CD14-positive monocyte (primary cell): ENCODE results near the gene AFDN. TPM values are rescaled to one million over a fixed set of nuclear protein-coding genes. Genes with fewer than 3 reads are reported as not detected.

Experiments used
- DNase-seq, 3 donors: peaks; one replicate each; pipeline ENCODE4 v3.0.0-alpha.2; 2011 to 2022
- H2AFZ ChIP-seq: 2 replicates; pipeline ENCODE4 v1.6.0; 2012; ENCODE audit warnings: mild to moderate bottlenecking, low read depth, low read length, inconsistent platforms; ENCODE audit not compliant: insufficient read depth, poor library complexity, severe bottlenecking
- H3K27ac ChIP-seq, 2 donors: 1 replicate in 1 of 2; 2 replicates in 1 of 2; pipeline ENCODE4 v1.5.1; 2012 to 2013; ENCODE audit warnings: low read length in 2 of 2, control low read depth in 1 of 2, inconsistent platforms in 1 of 2, low read depth in 1 of 2, mild to moderate bottlenecking in 1 of 2
- H3K27me3 ChIP-seq, 2 donors: one replicate each; pipeline versions ENCODE4 v1.6.0 to v1.6.1; 2011 to 2013; ENCODE audit warnings: low read length in 2 of 2; ENCODE audit not compliant: control insufficient read depth in 2 of 2, insufficient read depth in 2 of 2
- H3K36me3 ChIP-seq, 2 donors: replicated peaks in 1 of 2; 1 replicate in 1 of 2; 2 replicates in 1 of 2; pipeline versions ENCODE4 v1.5.1 to v1.6.1; 2012 to 2013; ENCODE audit warnings: low read length in 2 of 2, control low read depth in 1 of 2, inconsistent platforms in 1 of 2, mild to moderate bottlenecking in 1 of 2; ENCODE audit not compliant: insufficient read depth in 2 of 2, control insufficient read depth in 1 of 2
- H3K4me1 ChIP-seq, 2 donors: 1 replicate in 1 of 2; 2 replicates in 1 of 2; pipeline versions ENCODE4 v1.5.1 to v1.6.1; 2012 to 2013; ENCODE audit warnings: low read length in 2 of 2, control low read depth in 1 of 2, inconsistent platforms in 1 of 2, mild to moderate bottlenecking in 1 of 2, moderate library complexity in 1 of 2; ENCODE audit not compliant: insufficient read depth in 2 of 2, control insufficient read depth in 1 of 2
- H3K4me2 ChIP-seq: replicated peaks from 2 replicates; pipeline ENCODE3; 2012; ENCODE audit warnings: low read length, moderate library complexity, mild to moderate bottlenecking; ENCODE audit not compliant: poor library complexity, severe bottlenecking; ENCODE audit errors: extremely low read depth
- H3K4me3 ChIP-seq, 3 experiments: fragments of 200-600 bp in 1 of 3; sonication (generic) in 1 of 3; replicated peaks in 1 of 3; 1 replicate in 2 of 3; 2 replicates in 1 of 3; pipeline ENCODE4 v1.5.1; 2011 to 2013; ENCODE audit warnings: low read length in 3 of 3, mild to moderate bottlenecking in 3 of 3, control low read depth in 2 of 3, low read depth in 2 of 3, inconsistent platforms in 1 of 3, moderate library complexity in 1 of 3
- H3K79me2 ChIP-seq: 2 replicates; pipeline ENCODE4 v1.6.0; 2012; ENCODE audit warnings: mild to moderate bottlenecking, control low read depth, inconsistent platforms, low read length, moderate library complexity; ENCODE audit not compliant: insufficient read depth
- H3K9ac ChIP-seq: 2 replicates; pipeline ENCODE4 v1.6.0; 2017; ENCODE audit warnings: low read length, mild to moderate bottlenecking; ENCODE audit not compliant: insufficient read depth, poor library complexity, severe bottlenecking
- H3K9me3 ChIP-seq, 2 donors: replicated peaks in 1 of 2; 1 replicate in 1 of 2; 2 replicates in 1 of 2; pipeline versions ENCODE4 v1.5.1 to v1.6.1; 2012 to 2013; ENCODE audit warnings: low read length in 2 of 2, control low read depth in 1 of 2; ENCODE audit not compliant: control insufficient read depth in 1 of 2, insufficient read depth in 1 of 2
- H4K20me1 ChIP-seq: 2 replicates; pipeline ENCODE4 v1.6.0; 2012; ENCODE audit warnings: mild to moderate bottlenecking, low read length, control low read depth, moderate library complexity; ENCODE audit not compliant: insufficient read depth
- H3K27ac Mint-ChIP-seq, 7 donors: one replicate each; pipeline ENCODE4 v1.8.0; 2020; ENCODE audit warnings: mild to moderate bottlenecking in 7 of 7, mixed read lengths in 7 of 7, moderate library complexity in 6 of 7, inconsistent platforms in 2 of 7
- H3K27me3 Mint-ChIP-seq, 3 donors: one replicate each; pipeline ENCODE4 v1.8.0; 2021 to 2022; ENCODE audit warnings: low read depth in 3 of 3, mild to moderate bottlenecking in 3 of 3, mixed read lengths in 3 of 3, moderate library complexity in 3 of 3, inconsistent platforms in 1 of 3
- H3K36me3 Mint-ChIP-seq, 2 donors: one replicate each; pipeline ENCODE4 v1.8.0; 2020; ENCODE audit warnings: mixed read lengths in 2 of 2, inconsistent platforms in 1 of 2, mild to moderate bottlenecking in 1 of 2
- H3K4me1 Mint-ChIP-seq: one replicate; pipeline ENCODE4 v1.8.0; 2020; ENCODE audit warnings: mild to moderate bottlenecking, mixed read lengths
- H3K4me3 Mint-ChIP-seq, 2 donors: one replicate each; pipeline ENCODE4 v1.8.0; 2020; ENCODE audit warnings: mild to moderate bottlenecking in 2 of 2, mixed read lengths in 2 of 2, moderate library complexity in 1 of 2
- H3K9me3 Mint-ChIP-seq, 7 donors: one replicate each; pipeline ENCODE4 v1.8.0; 2020 to 2022; ENCODE audit warnings: mixed read lengths in 7 of 7, mild to moderate bottlenecking in 6 of 7, moderate library complexity in 6 of 7, inconsistent platforms in 2 of 7
- WGBS: methylation state at CpG from one replicate; pipeline ENCODE4 v1.1.5; 2013; ENCODE audit warnings: missing lambda C conversion rate; ENCODE audit not compliant: insufficient coverage; 5-methylcytosine and 5-hydroxymethylcytosine counted together
- intact Hi-C, 2 donors: fragments of 100-400 bp; cut with micrococcal nuclease; formaldehyde crosslinking; loops; one replicate each; pipeline versions ENCODE4 v1.15.0 to v1.15.1; 2023
- polyA plus RNA-seq, 3 donors: library from polyadenylated mRNA; depleted of rRNA in 1 of 3; unstranded in 2 of 3; stranded (reverse) in 1 of 3; fragments of 300-500 nt in 2 of 3; fragments of >200 nt in 1 of 3; fragmentation: Illumina TruSeq in 2 of 3; gene quantifications; 1 replicate in 2 of 3; 2 replicates in 1 of 3; pipeline ENCODE4 v1.2.3, GENCODE V29; 2012 to 2021
- TF ChIP-seq, protein P1 (sequence below): fragments of 200-600 bp; IDR thresholded peaks from one replicate; pipeline ENCODE4 v1.8.0; 2022; ENCODE audit warnings: antibody characterized with exemption, mild to moderate bottlenecking

AFDN gene
- polyA plus RNA-seq, 3 donors, result 0.03 to 1.5 TPM; not detected in 1

DNA sequence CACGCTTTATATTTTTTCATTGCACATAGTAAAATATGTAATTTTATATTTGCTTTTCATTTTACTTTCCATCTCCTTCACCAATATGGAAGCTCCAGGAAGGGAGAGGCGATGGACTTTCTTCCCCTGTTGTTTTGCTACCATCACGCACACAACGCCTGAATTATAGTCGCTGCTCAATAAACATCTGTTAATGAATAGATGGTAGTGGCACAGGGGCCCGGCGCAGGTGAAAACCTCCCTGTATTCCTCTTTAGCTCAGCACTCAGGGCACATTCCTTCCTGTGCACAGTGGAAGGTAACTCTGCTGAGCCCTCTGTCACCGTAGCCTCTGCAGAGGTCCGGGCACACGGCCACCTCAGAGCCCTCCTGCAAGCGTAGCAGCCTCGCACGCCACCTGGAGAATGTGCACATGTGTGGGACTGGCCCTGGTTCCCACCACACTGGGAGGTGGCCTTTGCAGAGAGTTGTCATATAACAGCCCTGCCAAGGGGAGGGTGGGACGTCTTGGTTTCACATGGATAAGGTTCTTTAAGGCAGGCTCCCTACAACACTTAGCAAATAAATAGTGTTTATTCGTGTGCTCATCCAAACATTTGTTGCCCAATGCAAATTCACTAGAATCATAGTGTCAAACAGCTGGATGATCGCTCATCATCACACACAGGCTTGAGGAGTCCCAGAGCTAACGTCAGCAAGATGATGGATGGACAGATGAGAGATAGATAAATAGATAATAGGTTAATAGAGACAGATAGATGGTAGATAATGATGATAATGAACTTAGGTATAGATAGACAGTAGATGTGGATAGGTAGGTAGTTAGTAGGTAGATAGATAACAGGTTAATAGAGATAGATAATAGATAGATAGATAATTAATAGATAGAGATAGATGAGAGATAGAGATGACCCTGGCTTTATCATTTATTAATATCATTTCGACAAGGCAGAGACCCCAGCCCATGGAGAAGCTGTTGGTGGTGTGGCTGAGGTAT is 32.3 kb upstream of the AFDN start:
- Histone ChIP-seq H4K20me1 (no peaks in the 10 kb centered on the region), H3K4me2 (no peak overlapping the region), H3K9me3 (peaks cover 4 to 17% of the 10 kb centered on the region in 2 donors), H3K27me3 (peaks cover 10 to 50% of the 10 kb centered on the region in 2 donors), H3K4me3 (no peak overlapping the region), H3K79me2 (no peaks in the 10 kb centered on the region), H3K9ac (no peak overlapping the region), H3K27ac (no peak overlapping the region), H3K4me1 (peaks cover 0 to 11% of the 10 kb centered on the region in 2 donors), H3K36me3 (no peaks in the 10 kb centered on the region), H2AFZ (no peak overlapping the region)
- 86% methylated on average over 10 of the region's 18 CpGs for WGBS
- Mint-ChIP-seq H3K4me3 (peak overlapping the region in 1 of 2 donors; percentile 58), H3K36me3 (no peaks in the 10 kb centered on the region), H3K27me3 (peaks cover 49 to 63% (median 57%) of the 10 kb centered on the region in 3 donors), H3K9me3 (peaks cover 3 to 22% (median 9%) of the 10 kb centered on the region in 7 donors), H3K27ac (no peak overlapping the region), H3K4me1 (peaks cover 18% of the 10 kb centered on the region)
- intact Hi-C loops, result no loop called here
- no peak for DNase-seq
- TF ChIP-seq, protein P1, sequence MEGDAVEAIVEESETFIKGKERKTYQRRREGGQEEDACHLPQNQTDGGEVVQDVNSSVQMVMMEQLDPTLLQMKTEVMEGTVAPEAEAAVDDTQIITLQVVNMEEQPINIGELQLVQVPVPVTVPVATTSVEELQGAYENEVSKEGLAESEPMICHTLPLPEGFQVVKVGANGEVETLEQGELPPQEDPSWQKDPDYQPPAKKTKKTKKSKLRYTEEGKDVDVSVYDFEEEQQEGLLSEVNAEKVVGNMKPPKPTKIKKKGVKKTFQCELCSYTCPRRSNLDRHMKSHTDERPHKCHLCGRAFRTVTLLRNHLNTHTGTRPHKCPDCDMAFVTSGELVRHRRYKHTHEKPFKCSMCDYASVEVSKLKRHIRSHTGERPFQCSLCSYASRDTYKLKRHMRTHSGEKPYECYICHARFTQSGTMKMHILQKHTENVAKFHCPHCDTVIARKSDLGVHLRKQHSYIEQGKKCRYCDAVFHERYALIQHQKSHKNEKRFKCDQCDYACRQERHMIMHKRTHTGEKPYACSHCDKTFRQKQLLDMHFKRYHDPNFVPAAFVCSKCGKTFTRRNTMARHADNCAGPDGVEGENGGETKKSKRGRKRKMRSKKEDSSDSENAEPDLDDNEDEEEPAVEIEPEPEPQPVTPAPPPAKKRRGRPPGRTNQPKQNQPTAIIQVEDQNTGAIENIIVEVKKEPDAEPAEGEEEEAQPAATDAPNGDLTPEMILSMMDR, result no peak

GRCh38 chr6:167795321-167795811 is 31.3 kb upstream of the AFDN start:
- Histone ChIP-seq H2AFZ (no peak overlapping the region), H3K79me2 (no peaks in the 10 kb centered on the region), H3K4me2 (no peak overlapping the region), H3K27me3 (peaks cover 10 to 50% of the 10 kb centered on the region in 2 donors), H3K4me1 (peaks cover 0 to 11% of the 10 kb centered on the region in 2 donors), H3K27ac (no peak overlapping the region), H3K9ac (no peak overlapping the region), H4K20me1 (no peaks in the 10 kb centered on the region), H3K4me3 (no peak overlapping the region), H3K9me3 (peaks cover 4 to 17% of the 10 kb centered on the region in 2 donors), H3K36me3 (no peaks in the 10 kb centered on the region)
- peak overlapping the region in 1 of 2 donors; percentile 49 for H3K4me3 Mint-ChIP-seq
- peaks cover 52 to 69% (median 63%) of the 10 kb centered on the region in 3 donors for H3K27me3 Mint-ChIP-seq
- peaks cover 3 to 22% (median 9%) of the 10 kb centered on the region in 7 donors for H3K9me3 Mint-ChIP-seq
- DNase-seq, result no peak
- peaks cover 18% of the 10 kb centered on the region for H3K4me1 Mint-ChIP-seq
- H3K36me3 Mint-ChIP-seq, result no peaks in the 10 kb centered on the region
- TF ChIP-seq, protein P1, result no peak
- intact Hi-C loops, result no loop called here
- WGBS, result 43% methylated on average over 14 of the region's 17 CpGs
- no peak overlapping the region for H3K27ac Mint-ChIP-seq
